ENCODE data around the gene SIRT2.

DNA sequence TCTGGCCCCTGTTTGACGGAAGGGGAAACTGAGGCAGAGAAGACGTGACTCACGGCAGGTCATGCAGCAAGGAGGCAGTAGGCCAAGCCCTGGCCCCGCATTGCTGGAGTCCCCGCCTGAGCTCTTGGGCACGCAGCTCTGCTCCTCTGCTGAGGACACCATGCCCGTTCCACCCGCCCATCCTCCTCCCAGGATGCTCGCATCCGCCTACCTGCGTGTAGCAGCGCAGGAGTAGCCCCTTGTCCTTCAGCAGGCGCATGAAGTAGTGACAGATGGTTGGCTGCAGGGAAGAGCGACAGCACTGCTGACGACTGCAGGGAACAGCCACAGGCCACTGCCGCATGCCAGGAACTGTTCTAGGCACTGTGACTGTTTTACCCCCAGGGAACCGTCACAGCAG, 10.5 kb downstream of the SIRT2 start:
- no peak for TF ChIP-seq FOXA3 (CRISPR knock-in tag; IDR thresholded peaks at IDR 0.05)
- TF ChIP-seq ZFP41 (CRISPR knock-in tag; IDR thresholded peaks at IDR 0.05; ENCODE audit: borderline replicate concordance) = no peak
- no peak for TF ChIP-seq POLR2A (IDR thresholded peaks at IDR 0.05; ENCODE audit: insufficient read depth in 1 of 2, low read depth in 2 of 2, low read length in 2 of 2)

Measured in HepG2 (cell line).